NCI-H2081 treated with DMSO at 0.1 percent for 48 hours (cell line): ENCODE data around the gene ANXA9.

Experiments used
- DNase-seq: peaks from one replicate; lab custom pipeline; 2025; lab: John Stamatoyannopoulos, UW

The ANXA9 gene, protein sequence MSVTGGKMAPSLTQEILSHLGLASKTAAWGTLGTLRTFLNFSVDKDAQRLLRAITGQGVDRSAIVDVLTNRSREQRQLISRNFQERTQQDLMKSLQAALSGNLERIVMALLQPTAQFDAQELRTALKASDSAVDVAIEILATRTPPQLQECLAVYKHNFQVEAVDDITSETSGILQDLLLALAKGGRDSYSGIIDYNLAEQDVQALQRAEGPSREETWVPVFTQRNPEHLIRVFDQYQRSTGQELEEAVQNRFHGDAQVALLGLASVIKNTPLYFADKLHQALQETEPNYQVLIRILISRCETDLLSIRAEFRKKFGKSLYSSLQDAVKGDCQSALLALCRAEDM

DNA sequence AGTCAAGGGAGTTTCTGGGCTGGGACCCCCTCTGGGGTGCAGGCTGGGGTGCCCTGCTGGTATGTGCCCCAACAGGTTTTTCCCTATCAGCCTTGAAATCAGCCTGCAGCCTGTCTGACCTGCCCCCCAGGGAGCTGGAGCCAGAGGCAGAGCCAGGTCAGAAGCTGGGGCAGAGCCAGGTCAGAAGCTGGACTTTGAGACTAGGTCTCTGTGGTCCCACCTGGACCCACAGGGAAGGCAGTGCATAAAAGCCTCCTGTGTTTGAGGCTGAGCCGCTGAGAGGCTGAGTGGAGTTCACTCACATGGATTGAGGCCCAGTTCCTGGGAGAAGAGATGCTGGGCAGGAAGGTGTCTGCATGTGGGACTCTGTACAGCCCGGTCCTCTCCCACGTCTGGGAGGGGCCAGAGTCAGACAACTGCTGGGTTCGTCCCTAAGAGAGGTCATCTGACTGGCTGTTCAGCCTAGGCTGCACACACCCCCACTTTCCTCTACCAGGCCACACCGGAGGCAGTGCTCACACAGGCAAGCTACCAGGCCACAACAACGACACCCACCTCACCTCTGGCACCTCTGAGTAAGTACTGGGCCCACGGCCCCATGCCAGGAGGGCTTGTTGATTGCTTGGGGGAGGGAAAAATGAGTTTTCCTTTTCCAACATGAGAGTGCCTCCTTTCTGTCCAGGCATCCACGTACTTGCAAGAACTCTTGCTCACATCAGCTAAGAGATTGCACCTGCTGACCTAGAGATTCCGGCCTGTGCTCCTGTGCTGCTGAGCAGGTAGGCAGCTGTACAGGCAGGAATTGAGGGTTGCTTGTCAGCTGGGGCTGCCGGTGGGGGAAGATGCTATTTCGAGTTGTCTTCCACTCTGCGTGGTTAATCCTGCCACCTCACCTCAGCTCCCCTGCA, at the start of gene ANXA9:
ANXA9 (plus strand) TSS at position 488 of the 908 bp plus-strand sequence. CDS start 814 bp downstream, outside the sequence.
- DNase-seq, result no peak

DNA sequence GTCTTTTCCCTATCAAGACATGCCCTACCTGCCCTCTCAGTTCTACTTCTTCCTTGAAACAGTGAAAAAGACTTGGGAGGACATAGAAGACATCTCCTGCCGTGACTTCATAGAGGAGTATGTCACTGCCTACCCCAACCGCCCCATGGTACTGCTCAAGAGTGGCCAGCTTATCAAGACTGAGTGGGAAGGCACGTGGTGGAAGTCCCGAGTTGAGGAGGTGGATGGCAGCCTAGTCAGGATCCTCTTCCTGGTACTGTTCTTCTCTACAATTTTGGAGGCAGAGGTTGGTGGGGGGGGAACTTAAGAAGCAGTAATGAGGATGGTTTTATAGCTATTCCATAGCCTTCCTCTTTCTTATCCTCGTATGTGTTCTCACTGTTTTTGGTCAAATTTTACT, 37.2 kb upstream of the ANXA9 start:
- DNase-seq, result no peak

DNA sequence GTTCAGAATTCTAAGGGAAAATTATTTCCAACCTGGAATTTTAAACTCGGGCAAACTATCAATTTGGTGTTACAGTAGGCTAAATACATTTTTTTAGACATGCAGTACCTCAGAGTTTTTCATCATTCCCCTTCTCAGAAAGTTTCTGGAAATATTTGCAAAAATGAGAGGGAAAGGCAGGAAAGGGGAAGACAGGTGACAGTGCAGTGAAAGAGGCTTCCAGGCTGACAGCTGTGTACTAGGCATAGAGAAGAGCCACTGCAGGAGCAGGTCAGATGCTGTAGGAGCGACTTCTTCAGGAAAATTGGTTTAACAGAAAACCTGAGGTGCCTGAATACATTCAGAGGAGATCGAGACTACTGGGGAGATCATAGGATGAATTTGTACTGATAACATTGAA, 27.4 kb upstream of the ANXA9 start:
- DNase-seq, result no peak

DNA sequence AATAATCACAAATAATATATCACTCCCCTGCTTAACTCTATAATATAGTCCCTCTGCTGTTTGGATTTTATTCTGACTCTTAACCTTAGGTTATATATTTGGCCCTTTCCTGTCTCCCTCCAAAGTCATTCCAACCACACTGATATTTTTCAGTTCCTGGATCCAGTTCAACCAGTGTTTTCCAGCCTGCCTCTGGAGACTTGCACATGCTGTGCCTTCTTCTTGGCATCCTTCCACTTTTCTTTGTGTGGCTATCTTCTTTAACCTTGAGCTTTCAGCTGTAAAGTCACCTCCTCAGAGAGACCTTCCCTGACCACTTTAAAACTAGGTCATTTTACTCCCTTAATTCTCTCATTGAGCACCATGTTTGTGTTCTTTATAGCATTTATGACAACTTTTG, 26.8 kb upstream of the ANXA9 start:
- DNase-seq, result no peak

DNA sequence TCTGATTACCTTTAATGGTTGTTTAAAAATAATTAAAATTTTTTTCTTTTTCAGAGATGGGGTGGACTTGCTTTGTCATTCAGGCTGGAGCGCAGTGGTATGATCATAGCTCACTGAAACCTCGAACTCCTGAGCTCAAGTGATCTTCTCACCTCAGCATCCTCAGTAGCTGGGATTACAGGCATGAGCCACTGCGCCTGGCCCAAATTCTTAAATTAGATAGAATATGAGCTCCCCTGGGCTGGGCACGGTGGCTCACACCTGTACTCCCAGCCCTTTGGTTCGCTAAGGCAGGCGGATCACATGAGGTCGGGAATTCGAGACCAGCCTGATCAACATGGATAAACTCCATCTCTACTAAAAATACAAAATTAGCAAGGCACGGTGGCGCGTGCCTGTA, 24.4 kb upstream of the ANXA9 start:
- DNase-seq, result no peak

DNA sequence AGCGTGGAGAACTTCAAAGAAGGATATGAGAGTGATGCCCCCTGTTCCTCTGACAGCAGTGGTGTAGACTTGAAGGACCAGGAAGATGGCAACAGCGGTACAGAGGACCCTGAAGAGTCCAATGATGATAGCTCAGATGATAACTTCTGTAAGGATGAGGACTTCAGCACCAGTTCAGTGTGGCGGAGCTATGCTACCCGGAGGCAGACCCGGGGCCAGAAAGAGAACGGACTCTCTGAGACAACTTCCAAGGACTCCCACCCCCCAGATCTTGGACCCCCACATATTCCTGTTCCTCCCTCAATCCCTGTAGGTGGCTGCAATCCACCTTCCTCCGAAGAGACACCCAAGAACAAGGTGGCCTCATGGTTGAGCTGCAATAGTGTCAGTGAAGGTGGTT, 21.4 kb upstream of the ANXA9 start:
- DNase-seq, result no peak

DNA sequence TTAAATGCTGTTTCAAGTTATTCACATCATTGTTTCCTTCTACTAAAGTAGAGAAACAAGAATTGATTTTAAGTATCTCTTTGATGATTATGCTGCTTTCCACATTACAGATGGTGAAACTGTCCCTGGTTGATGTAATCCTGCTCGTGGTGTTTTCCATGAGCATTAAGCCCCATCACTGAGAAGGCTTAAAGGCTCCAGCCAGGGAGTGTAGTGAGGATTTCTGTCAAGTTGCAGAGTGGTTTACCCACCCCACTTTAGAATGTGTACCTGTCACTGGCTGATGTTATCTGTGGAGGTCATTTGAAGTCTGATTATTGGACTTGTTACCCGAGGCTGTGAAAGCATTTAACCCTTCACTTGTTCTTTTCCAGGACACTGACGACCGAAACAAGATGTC, 20.3 kb upstream of the ANXA9 start:
- DNase-seq, result no peak

DNA sequence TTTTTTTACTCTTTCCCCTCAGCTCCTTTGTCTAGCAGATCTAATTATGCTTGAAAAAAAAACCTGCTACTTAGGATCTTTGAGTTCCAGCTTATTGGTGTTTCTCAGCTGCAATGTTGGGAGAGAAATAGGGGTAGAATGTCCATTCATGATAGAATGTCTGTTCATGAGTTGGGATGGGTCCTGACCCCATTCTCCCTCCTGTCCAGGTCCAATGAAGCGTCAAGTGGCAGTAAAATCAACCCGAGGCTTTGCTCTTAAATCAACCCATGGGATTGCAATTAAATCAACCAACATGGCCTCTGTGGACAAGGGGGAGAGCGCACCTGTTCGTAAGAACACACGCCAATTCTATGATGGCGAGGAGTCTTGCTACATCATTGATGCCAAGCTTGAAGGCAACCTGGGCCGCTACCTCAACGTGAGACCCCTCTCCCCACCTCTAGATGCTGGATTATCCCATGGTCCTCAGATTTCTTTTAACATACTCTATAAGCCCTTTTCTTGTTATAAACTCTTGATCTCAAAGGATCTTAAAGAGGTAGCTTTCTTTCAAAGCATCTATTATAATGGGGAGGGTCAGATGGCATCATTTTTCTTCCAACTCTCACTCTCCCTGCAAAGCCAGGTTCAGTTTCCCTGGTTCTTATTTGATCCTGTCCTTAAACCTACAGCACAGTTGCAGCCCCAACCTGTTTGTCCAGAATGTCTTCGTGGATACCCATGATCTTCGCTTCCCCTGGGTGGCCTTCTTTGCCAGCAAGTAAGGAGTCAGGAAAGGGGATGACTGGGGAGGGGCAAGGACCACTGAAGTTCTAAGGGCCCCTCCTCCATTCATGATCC, 18.6 kb upstream of the ANXA9 start:
- no peak for DNase-seq

DNA sequence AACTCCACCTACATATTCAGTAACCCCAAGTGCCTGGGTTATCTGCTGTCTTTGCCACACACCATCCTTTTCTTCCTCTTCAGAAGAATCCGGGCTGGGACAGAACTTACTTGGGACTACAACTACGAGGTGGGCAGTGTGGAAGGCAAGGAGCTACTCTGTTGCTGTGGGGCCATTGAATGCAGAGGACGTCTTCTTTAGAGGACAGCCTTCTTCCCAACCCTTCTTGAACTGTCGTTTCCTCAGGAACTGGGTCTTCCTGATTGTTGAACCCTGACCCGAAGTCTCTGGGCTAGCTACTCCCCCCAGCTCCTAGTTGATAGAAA, 18.0 kb upstream of the ANXA9 start:
- DNase-seq, result no peak

DNA sequence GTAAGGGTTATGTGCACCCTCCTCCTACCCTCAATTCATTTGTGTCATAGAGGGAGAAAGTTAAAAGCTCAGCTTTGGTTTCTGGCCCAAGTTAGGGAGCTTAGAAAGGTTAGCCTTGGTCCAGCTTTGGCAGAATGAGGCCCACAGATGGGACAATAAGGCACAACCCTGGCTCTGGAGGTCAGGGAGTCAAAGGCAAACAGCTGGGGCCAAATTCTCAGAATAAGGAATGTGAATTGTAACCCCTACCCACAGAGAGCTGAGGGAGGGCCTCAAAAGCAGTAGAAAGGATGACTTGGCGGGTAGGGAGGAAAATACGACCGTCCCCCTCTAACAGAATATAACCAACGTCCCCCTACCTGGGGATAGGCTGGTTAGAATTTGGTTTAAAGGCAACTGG, 16.5 kb upstream of the ANXA9 start:
- DNase-seq, result no peak

DNA sequence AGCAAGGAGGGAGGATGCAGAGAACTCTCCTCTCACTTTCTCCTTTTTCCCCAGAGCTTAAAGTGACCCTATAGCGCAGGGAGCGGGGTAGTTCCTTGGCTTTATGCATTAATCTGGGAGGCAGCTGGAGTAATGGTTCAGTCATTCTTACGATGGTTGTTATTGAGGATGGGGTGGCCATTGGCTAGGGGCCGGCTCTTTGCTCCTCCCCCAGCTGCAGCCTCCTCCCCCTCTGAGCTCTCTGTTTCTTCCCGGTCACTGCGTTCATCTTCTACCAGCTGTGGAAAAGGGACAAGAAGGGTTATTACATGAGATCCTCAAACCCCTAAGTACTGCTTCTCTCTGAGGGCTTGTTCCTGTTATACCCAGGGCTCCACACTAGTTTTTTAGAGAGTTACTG, 16.1 kb upstream of the ANXA9 start:
- DNase-seq, result no peak

DNA sequence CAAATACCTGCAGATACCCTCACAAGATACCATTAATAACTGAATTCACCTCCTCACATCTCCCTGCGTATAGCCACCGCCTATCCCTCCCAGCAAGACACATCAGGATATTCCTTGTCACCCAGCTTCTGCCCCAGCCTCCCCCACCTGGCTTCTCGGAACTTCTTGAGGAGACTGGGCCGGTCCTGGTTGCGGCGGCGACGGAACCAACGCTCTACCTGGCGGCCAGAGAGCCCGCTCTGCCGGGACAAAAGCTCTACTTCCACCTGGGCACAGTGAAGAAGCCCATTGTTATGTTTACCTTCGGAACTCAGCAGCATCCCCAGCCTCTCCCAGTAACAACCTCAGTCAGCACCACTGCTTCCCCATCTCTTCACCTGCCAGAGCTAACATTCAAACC, 14.2 kb upstream of the ANXA9 start:
- DNase-seq, result no peak

DNA sequence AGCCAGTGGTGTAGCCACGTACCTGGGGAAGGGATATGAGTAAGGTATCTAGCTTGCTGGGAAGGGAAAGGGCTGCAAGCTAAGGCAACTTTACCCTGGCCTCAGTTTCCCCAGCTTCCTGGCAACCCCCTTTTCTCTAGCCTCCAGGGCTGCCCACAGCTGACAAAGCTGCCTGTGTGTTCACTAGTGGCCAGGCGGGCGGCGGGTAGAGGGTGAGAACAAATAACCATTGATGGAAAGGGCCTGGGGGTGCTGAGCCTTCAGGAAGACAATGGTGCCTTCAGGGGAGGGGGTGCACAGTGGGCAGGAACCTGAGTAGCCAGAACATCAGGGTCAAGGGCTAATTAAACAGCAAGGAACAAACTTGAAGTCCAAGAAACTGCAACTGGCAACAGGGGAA, 13.6 kb upstream of the ANXA9 start:
- DNase-seq, result no peak

DNA sequence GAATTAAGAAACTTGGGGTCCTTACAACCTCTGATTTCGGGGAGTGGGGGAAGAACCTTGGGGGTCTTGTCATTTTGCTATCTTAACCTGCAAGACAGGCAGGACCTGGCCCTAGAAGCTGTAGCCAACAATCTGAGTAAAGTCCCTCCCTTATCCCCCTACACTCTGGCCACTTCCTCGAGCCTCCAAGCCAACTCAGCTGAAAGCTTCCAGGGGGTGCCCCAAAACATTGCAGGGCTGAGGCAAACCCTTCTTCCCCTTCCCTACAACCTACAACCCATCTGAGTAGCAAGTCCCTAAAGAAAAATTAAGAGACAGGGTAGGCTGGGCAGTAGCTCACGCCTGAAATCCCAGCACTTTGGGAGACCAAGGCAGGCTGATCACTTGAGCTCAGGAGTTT, 12.5 kb upstream of the ANXA9 start:
- DNase-seq, result no peak

DNA sequence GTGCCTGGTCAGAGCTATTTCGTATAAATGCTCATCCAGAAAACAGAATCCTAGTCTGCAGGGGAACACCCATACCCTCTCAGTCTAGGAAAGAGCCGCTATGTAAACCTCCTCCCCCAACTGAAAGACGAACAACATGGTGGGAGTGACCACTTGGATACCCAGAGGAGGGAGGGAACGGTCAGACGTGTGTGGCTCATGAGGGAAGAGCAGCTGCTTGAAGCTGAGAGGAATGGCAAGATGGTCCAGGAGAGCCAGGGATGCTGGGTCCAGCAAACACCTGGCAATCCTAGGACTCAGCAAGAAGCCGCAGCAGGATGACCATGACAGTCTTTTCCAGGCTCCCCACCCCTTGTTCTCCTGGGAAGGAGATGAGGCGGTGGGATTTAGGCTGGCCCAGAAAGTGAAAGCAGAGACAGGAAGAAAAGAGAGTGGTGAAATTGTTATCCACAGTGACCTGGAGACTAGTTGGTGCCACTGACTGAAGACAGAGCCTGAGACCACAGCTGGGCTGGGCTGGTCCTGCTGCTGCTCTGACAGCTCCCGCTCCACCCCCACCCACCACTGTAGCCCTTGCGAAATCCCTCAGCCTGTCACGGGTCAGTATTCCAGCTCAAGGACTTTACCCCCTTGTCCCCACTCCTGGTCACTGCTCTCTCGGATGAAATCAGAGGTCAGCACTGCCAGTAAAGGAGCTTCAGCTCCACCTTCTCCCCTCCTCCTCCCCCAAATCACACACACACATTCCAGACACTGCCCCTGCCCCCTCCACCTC, 11.1 kb upstream of the ANXA9 start:
- no peak for DNase-seq

DNA sequence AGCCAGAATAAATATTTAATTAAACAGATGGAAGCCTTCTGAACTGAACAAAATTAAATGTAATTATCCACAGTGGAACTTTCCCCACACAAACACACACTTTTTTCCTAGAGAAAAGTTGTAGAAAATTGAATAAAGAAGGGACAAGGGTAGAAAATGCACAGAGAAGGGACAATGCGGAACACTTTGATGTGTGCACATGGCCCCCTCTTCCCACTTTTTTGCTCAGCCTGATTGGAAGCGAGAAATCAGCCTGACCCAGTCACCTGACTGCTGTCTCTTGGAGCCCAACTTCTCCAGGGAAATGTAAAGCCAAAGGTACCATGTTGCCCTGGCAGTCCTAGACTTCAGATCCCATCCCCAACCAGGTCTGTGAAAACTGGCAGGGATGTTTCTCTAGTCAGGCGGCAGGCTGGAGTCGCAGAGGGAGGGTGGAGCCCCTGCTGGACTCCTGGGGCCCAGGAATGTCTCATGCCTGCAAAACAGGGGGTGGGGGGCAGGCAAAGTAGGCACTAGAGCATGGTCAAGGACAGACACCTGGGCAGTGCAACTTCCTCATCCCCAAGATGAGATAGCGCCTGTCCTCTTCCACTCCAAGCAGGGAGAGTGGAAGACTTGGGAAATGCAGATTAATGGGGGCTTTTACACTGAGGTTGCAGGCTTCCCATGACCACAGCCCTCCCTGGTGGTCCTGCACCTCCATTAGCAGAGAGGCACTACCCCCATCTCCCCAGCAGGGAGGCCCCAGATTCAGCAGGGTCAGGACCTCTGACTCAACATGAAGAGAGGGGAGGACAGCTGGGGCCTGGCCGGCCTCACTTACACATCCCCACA, 10.3 kb upstream of the ANXA9 start:
- no peak for DNase-seq

DNA sequence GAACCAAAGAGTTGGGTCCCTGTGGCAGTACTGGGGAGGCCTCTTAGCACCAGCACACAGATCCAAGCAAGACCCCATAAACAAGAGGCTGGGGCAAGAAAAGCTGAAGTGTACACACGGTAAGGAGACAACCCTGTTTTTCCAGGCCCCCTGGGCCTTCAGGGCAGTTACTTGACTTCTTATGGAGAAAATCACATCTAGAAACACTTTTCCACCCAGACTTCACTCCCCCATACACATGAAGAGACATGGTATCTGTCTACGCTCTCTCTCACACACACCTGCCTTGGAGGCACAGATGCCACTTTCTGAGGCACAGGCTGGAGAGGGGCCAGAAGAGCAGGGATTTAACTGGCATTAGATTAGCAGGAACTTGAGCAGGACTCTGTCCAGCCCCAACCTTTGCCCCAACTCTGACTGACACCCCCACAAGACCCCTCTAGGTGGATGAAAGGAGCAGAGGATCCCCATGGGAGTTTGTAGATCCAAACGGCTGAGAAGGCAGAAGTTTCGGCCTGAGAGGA, 9.6 kb upstream of the ANXA9 start:
- DNase-seq, result no peak

DNA sequence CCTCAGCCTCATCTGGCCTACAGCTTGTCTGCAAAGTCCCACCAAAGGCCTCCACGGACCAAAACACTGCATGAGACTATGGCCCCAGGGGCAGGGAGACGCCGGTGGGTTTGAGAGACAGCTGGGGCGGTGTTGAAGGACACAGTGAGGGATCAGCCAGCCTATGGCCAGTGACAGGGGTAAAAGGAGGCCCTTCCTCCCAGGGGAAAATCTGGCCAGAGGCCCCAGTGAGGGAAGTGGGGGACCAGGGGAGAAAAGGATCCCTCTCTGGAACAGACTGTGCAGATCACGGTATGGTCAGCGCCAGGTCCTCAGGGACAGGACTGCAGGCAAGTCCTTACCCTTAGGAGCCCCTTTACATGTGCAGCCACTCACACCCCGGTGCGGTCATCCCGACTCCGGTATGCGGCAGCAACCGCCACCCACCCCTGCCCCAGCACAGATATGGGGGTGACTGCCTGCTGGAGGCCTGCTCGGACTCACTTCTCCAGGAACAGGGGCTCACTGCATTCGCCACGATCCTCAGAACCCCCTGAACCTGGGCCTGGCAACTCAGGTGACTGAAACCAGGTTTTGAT, 8.7 kb upstream of the ANXA9 start:
- DNase-seq, result no peak

DNA sequence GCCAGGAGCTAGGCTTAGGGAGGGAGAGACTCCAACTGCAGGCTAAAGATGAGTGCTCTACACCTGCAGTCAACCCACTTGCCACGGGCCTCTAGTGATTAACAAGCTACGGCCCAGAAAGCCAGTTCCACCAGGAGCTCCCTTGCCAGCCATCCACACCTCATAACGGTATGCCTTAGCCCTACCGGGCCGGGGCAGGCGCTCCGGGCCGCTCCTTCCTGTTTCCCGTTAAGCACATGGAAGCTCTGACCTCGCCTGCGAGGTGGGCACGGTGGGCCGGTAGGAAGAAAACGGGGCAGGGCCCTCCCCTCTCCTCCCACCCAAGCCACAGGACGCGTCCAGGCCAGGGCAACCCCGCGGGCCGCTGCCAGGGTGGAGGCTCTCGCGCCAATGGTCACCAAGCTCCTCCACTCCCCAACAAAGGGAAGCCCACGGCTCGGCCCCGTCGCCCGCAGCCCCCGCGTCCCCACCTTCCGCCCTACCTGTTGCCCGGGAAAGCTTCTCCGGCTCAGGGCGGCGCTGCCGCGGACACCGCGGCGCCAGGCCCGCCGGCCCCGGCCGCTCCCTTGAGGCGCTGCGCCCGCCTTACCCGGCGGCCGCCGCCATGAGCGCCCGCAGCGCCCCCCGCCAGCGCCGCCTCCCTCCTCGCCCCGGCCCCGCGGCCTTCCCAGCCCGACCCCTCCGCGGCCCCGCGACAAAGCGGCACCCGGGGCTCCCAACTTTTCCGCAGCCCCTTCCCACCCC, 8.1 kb upstream of the ANXA9 start:
- DNase-seq, result no peak
